Measurements from ENCODE around the gene ADGRG2. TPM values are rescaled to one million over a fixed set of nuclear protein-coding genes. Genes with fewer than 3 reads are reported as not detected.

The ADGRG2 gene
- total and polyA plus RNA-seq, 3 donors from 2014 or later = 5.0 to 17.2 (median 5.8) TPM

GRCh38 chrX:19034025-19034424 lies 88.2 kb downstream of the ADGRG2 start:
- TF ChIP-seq POLR2A (IDR thresholded peaks at IDR 0.05) = no peak
- TF ChIP-seq, protein P1, sequence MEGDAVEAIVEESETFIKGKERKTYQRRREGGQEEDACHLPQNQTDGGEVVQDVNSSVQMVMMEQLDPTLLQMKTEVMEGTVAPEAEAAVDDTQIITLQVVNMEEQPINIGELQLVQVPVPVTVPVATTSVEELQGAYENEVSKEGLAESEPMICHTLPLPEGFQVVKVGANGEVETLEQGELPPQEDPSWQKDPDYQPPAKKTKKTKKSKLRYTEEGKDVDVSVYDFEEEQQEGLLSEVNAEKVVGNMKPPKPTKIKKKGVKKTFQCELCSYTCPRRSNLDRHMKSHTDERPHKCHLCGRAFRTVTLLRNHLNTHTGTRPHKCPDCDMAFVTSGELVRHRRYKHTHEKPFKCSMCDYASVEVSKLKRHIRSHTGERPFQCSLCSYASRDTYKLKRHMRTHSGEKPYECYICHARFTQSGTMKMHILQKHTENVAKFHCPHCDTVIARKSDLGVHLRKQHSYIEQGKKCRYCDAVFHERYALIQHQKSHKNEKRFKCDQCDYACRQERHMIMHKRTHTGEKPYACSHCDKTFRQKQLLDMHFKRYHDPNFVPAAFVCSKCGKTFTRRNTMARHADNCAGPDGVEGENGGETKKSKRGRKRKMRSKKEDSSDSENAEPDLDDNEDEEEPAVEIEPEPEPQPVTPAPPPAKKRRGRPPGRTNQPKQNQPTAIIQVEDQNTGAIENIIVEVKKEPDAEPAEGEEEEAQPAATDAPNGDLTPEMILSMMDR (IDR thresholded peaks at IDR 0.05) = no peak

DNA sequence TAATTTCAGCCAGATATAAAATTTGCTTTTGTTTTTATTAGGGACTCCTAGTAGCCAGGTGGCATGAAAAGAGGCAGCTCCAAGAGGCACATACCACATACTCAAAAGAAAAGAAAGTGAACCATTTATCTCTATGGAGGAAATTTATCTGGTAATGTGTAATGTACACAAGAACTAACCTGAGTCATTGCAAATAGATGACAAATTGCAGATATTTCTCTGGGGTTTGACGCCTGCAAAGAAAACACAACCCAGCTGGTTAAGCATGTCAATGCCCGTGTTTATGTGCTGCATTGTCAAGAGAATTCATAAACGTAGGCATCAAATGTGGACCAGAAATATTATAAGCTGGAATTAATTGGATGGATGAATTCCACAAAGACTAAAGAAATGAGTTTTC lies 91.5 kb downstream of the ADGRG2 start:
- H3K36me3 ChIP-seq (ENCODE audit: low read depth, missing control alignments) = no peaks in the 10 kb centered on the region
- no peaks in the 10 kb centered on the region for H3K27me3 ChIP-seq
- TF ChIP-seq, protein P1 (IDR thresholded peaks at IDR 0.05) = no peak
- no peak for TF ChIP-seq POLR2A (IDR thresholded peaks at IDR 0.05)
- no peaks in the 10 kb centered on the region for H3K4me1 ChIP-seq
- WGBS, 2 donors = 94 to 100% methylated on average over 3 of the region's 3 CpGs
- H3K4me3 ChIP-seq = no peak overlapping the region
- no peak for DNase-seq
- no peak overlapping the region for H3K27ac ChIP-seq
- intact Hi-C loops (cut with DNase I; ENCODE audit: low total_unique reads) = no loop called here
- H3K9me3 ChIP-seq = no peaks in the 10 kb centered on the region

More at GRCh38 chrX:19034025-19034424, 88.2 kb downstream of the ADGRG2 start:
- intact Hi-C loops (cut with DNase I; ENCODE audit: low total_unique reads) = no loop called here
- Histone ChIP-seq H3K27ac (no peak overlapping the region), H3K4me3 (no peak overlapping the region), H3K27me3 (no peaks in the 10 kb centered on the region), H3K36me3 (ENCODE audit: low read depth, missing control alignments) (no peaks in the 10 kb centered on the region), H3K9me3 (no peaks in the 10 kb centered on the region), H3K4me1 (no peaks in the 10 kb centered on the region)
- 94% methylated on average over 6 of the region's 6 CpGs for WGBS, 2 donors
- DNase-seq = no peak

GRCh38 chrX:19028560-19028959 lies 93.7 kb downstream of the ADGRG2 start:
- no peak overlapping the region for H3K4me3 ChIP-seq
- intact Hi-C loops (cut with DNase I; ENCODE audit: low total_unique reads) = no loop called here
- TF ChIP-seq, protein P1 (IDR thresholded peaks at IDR 0.05) = no peak
- no peak for TF ChIP-seq POLR2A (IDR thresholded peaks at IDR 0.05)
- H3K36me3 ChIP-seq (ENCODE audit: low read depth, missing control alignments) = no peaks in the 10 kb centered on the region
- no peak overlapping the region for H3K27ac ChIP-seq
- H3K4me1 ChIP-seq = no peaks in the 10 kb centered on the region
- DNase-seq = no peak
- no peaks in the 10 kb centered on the region for H3K27me3 ChIP-seq
- WGBS, 2 donors = 89 to 92% methylated on average over 6 of the region's 6 CpGs
- no peaks in the 10 kb centered on the region for H3K9me3 ChIP-seq

DNA sequence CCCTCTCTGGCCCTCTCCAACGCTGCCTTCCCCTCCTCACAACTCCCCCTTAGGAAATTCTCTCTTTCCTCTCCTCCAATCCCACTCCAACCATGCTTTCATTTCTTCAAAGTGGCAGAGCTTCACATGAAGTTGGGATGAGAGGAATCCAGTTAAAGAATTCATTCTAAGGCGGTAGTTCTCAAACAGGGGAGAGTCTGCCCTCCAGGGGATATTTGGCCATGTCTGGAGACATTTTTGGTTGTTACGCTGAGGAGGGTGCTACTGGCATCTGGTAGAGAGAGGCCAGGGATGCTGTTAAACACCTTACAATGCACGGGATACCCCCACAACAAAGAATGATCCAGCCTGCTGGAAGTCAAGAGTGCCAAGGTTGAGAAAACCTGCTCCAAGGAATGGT lies 97.9 kb downstream of the ADGRG2 start:
- no peak for TF ChIP-seq POLR2A (IDR thresholded peaks at IDR 0.05)
- TF ChIP-seq, protein P1 (IDR thresholded peaks at IDR 0.05) = no peak
- Histone ChIP-seq H3K27me3 (no peaks in the 10 kb centered on the region), H3K27ac (no peak overlapping the region), H3K4me3 (no peak overlapping the region), H3K4me1 (no peaks in the 10 kb centered on the region), H3K9me3 (no peaks in the 10 kb centered on the region), H3K36me3 (ENCODE audit: low read depth, missing control alignments) (no peaks in the 10 kb centered on the region)
- intact Hi-C loops (cut with DNase I; ENCODE audit: low total_unique reads) = no loop called here
- 90 to 93% methylated on average over 2 to 4 of the region's 4 CpGs for WGBS, 2 donors
- no peak for DNase-seq

- no peaks in the 10 kb centered on the region for H3K27me3 ChIP-seq
- intact Hi-C loops (cut with DNase I; ENCODE audit: low total_unique reads) = no loop called here
- TF ChIP-seq, protein P1 (IDR thresholded peaks at IDR 0.05) = no peak
- no peak for TF ChIP-seq POLR2A (IDR thresholded peaks at IDR 0.05)
- DNase-seq = no peak
- H3K27ac ChIP-seq = no peak overlapping the region
- H3K9me3 ChIP-seq = no peaks in the 10 kb centered on the region
- H3K4me3 ChIP-seq = no peak overlapping the region
- H3K36me3 ChIP-seq (ENCODE audit: low read depth, missing control alignments) = no peaks in the 10 kb centered on the region
- 96 to 100% methylated on average over 2 of the region's 2 CpGs for WGBS, 2 donors
- no peaks in the 10 kb centered on the region for H3K4me1 ChIP-seq
Measured at GRCh38 chrX:19019996-19020395, 102.3 kb downstream of the ADGRG2 start.

Data from testis (tissue), 3 donors.